K562 (cell line): ENCODE data around the gene PRPH2. TPM values are rescaled to one million over a fixed set of nuclear protein-coding genes. Genes with fewer than 3 reads are reported as not detected.
A peak's percentile ranks its signal among the peaks of the same experiment; 100 is the strongest.

Source experiments
- ARNT ChIP-seq, 2 experiments: fragments of 450-650 bp; IDR thresholded peaks; 2 replicates each; pipeline ENCODE4 v1.6.1; 2016; ENCODE audit warnings: mild to moderate bottlenecking in 1 of 2
- ATF1 ChIP-seq, 2 experiments: fragments of 450-650 bp in 1 of 2; IDR thresholded peaks; 2 replicates each; pipeline ENCODE4 v1.6.1; 2016; ENCODE audit warnings: missing compliant biosample characterization in 1 of 2, missing genetic modification characterization in 1 of 2
- BACH1 ChIP-seq: fragments of 200-800 bp; sonication (Bioruptor generic); IDR thresholded peaks from 2 replicates; pipeline ENCODE4 v1.6.1; 2016; ENCODE audit warnings: missing genetic modification characterization, missing compliant biosample characterization
- BHLHE40 ChIP-seq: IDR thresholded peaks from 2 replicates; pipeline ENCODE4 v1.6.1; 2011; ENCODE audit warnings: low read length, improper control_type of control experiment
- BRD9 ChIP-seq: fragments of 450-650 bp; IDR thresholded peaks from 2 replicates; pipeline ENCODE4 v1.6.1; 2018; ENCODE audit warnings: low read depth; ENCODE audit not compliant: partially characterized antibody
- CCAR2 ChIP-seq: fragments of 200-400 bp; formaldehyde crosslinking; IDR thresholded peaks from 2 replicates; pipeline ENCODE4 v1.6.1; 2017; ENCODE audit warnings: mild to moderate bottlenecking, low read depth, low read length
- GTF2F1 ChIP-seq: IDR thresholded peaks from 2 replicates; pipeline ENCODE4 v1.6.1; 2011; ENCODE audit warnings: low read depth, low read length, improper control_type of control experiment
- HMGN3 ChIP-seq: IDR thresholded peaks from 2 replicates; pipeline ENCODE4 v1.6.1; 2011; ENCODE audit warnings: borderline replicate concordance, low read depth, mild to moderate bottlenecking, mixed read lengths, low read length; ENCODE audit not compliant: insufficient read length; ENCODE audit errors: extremely low read depth
- NFXL1 ChIP-seq: fragments of 450-650 bp; formaldehyde crosslinking; IDR thresholded peaks from 2 replicates; pipeline ENCODE4 v1.4.0; 2021; ENCODE audit warnings: mild to moderate bottlenecking
- NR0B1 ChIP-seq: fragments of 450-650 bp; IDR thresholded peaks from one replicate; pipeline ENCODE4 v1.6.1; 2018; ENCODE audit warnings: mild to moderate bottlenecking, moderate library complexity; ENCODE audit not compliant: partially characterized antibody
- PCBP2 ChIP-seq: fragments of 200-400 bp; formaldehyde crosslinking; IDR thresholded peaks from 2 replicates; pipeline ENCODE4 v1.6.1; 2018; ENCODE audit warnings: low read length, low read depth, mild to moderate bottlenecking, moderate library complexity; ENCODE audit not compliant: poor library complexity, severe bottlenecking
- RBBP5 ChIP-seq: fragments of 200-600 bp; sonication (generic); IDR thresholded peaks from 2 replicates; pipeline ENCODE4 v1.6.1; 2012; ENCODE audit warnings: borderline replicate concordance, mild to moderate bottlenecking, low read length, control low read depth, inconsistent platforms; ENCODE audit not compliant: insufficient read depth, poor library complexity, severe bottlenecking
- STAT5A ChIP-seq: IDR thresholded peaks from 2 replicates; pipeline ENCODE4 v1.6.1; 2012; ENCODE audit warnings: low read length, inconsistent platforms, borderline replicate concordance
- TAL1 ChIP-seq: fragments of 450-650 bp; IDR thresholded peaks from 2 replicates; pipeline ENCODE4 v1.6.1; 2016; ENCODE audit warnings: mild to moderate bottlenecking
- YBX1 ChIP-seq: fragments of 450-650 bp; IDR thresholded peaks from 2 replicates; pipeline ENCODE4 v1.7.1; 2016; ENCODE audit warnings: mild to moderate bottlenecking
- ZFX ChIP-seq: sonication (generic); formaldehyde crosslinking; IDR thresholded peaks from 2 replicates; pipeline ENCODE4 v1.8.0; 2022; ENCODE audit warnings: mild to moderate bottlenecking, missing genetic modification reagents, moderate library complexity
- ZHX1 ChIP-seq: fragments of 150-350 bp; conservative IDR thresholded peaks from 2 replicates; pipeline ENCODE4 v1.6.1; 2014; ENCODE audit warnings: low read length
- ZNF444 ChIP-seq: fragments of 250-450 bp; sonication (Bioruptor Pico); IDR thresholded peaks from 2 replicates; pipeline ENCODE4 v1.4.0; 2020; ENCODE audit warnings: mild to moderate bottlenecking, moderate library complexity
- ZNF507 ChIP-seq: conservative IDR thresholded peaks from 2 replicates; pipeline ENCODE4 v1.6.1; 2017; ENCODE audit warnings: missing genetic modification characterization, missing compliant biosample characterization
- ZNF584 ChIP-seq: fragments of 200-800 bp; sonication (Bioruptor generic); IDR thresholded peaks from 2 replicates; pipeline ENCODE4 v1.6.1; 2016; ENCODE audit warnings: low read depth, mild to moderate bottlenecking, missing genetic modification characterization, missing compliant biosample characterization
- polyA plus RNA-seq, 8 experiments: library from polyadenylated mRNA; depleted of rRNA in 4 of 8; stranded (reverse) in 5 of 8; unstranded in 3 of 8; fragments of >200 nt; fragmentation: Nextera tagmentation in 2 of 8; fragmentation: Illumina TruSeq in 1 of 8; extraction: Ambion mirVana in 2 of 8; extraction: Trizol in 1 of 8; gene quantifications; 2 replicates each; pipeline versions ENCODE4 v1.2.1 to v1.2.3, GENCODE V29; 2011 to 2014; ENCODE audit warnings: inconsistent platforms in 1 of 8, missing spikeins in 1 of 8
- total RNA-seq, 7 experiments: library from RNA; depleted of rRNA in 6 of 7; stranded (reverse); fragments of >200 nt in 6 of 7; fragmentation: Illumina TruSeq in 2 of 7; extraction: Trizol in 2 of 7; gene quantifications; 2 replicates each; pipeline versions ENCODE4 v1.2.1 to v1.2.3, GENCODE V29; 2011 to 2021; ENCODE audit warnings: low replicate concordance in 1 of 7
- TF ChIP-seq, protein P1 (sequence below): sonication (generic); formaldehyde crosslinking; IDR thresholded peaks from 2 replicates; pipeline ENCODE4 v1.8.1; 2023; ENCODE audit warnings: mild to moderate bottlenecking, missing genetic modification reagents
- TF ChIP-seq, protein P2 (sequence below): fragments of 450-650 bp; conservative IDR thresholded peaks from 2 replicates; pipeline ENCODE4 v1.6.1; 2016; ENCODE audit warnings: missing genetic modification characterization, low read depth, mild to moderate bottlenecking, control low read depth, missing compliant biosample characterization

PRPH2 gene
- total and polyA plus RNA-seq, 9 of the 15 experiments (the other 6 are each of a cell fraction or from before 2014, with no cell fraction given): 0.03 to 0.11 (median 0.03) TPM; not detected in 5

GRCh38 chr6:42726485-42727086 is 4.2 kb upstream of the PRPH2 start (continued):
- TF ChIP-seq NR0B1: no peak
- no peak for TF ChIP-seq CCAR2
- no peak for TF ChIP-seq YBX1
- no peak for TF ChIP-seq STAT5A
- TF ChIP-seq, protein P1, sequence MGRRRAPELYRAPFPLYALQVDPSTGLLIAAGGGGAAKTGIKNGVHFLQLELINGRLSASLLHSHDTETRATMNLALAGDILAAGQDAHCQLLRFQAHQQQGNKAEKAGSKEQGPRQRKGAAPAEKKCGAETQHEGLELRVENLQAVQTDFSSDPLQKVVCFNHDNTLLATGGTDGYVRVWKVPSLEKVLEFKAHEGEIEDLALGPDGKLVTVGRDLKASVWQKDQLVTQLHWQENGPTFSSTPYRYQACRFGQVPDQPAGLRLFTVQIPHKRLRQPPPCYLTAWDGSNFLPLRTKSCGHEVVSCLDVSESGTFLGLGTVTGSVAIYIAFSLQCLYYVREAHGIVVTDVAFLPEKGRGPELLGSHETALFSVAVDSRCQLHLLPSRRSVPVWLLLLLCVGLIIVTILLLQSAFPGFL: no peak
- no peak for TF ChIP-seq HMGN3
- TF ChIP-seq ATF1 (CRISPR knock-in tag; IDR thresholded peaks at IDR 0.05): no peak
- TF ChIP-seq ATF1 (tag; IDR thresholded peaks at IDR 0.05): peak; percentile 71; the same call in 1 of the 2 replicates
- TF ChIP-seq ZNF444: no peak
- TF ChIP-seq TAL1: 0 out of 2 replicates have a peak, but pooled peaks have one; percentile 12
- TF ChIP-seq NFXL1: no peak
- peak; percentile 64; the same call in 1 of the 2 replicates for TF ChIP-seq BHLHE40
- no peak for TF ChIP-seq ZFX
- TF ChIP-seq BRD9: peak; percentile 42
- peak in 1 of 2 experiments; percentile 74; a peak in 3 of 4 replicates for TF ChIP-seq ARNT (IDR thresholded peaks at IDR 0.05)
- TF ChIP-seq ZNF584 (CRISPR knock-in tag): no peak
- peak; percentile 15 for TF ChIP-seq RBBP5
- TF ChIP-seq, protein P2, sequence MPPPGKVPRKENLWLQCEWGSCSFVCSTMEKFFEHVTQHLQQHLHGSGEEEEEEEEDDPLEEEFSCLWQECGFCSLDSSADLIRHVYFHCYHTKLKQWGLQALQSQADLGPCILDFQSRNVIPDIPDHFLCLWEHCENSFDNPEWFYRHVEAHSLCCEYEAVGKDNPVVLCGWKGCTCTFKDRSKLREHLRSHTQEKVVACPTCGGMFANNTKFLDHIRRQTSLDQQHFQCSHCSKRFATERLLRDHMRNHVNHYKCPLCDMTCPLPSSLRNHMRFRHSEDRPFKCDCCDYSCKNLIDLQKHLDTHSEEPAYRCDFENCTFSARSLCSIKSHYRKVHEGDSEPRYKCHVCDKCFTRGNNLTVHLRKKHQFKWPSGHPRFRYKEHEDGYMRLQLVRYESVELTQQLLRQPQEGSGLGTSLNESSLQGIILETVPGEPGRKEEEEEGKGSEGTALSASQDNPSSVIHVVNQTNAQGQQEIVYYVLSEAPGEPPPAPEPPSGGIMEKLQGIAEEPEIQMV (tag): 0 out of 2 replicates have a peak, but pooled peaks have one; percentile 17
- no peak for TF ChIP-seq ZNF507 (tag)
- no peak for TF ChIP-seq BACH1 (tag)
- TF ChIP-seq GTF2F1: no peak
- TF ChIP-seq PCBP2: no peak
- TF ChIP-seq ZHX1: no peak
